GM19455 (cell line): ENCODE measurements around the gene NANS.

ENCODE experiments used
- ATAC-seq: cut with Tn5 transposase; IDR thresholded peaks from one replicate; pipeline ENCODE4 v1.9.1; 2021; ENCODE audit not compliant: unreplicated experiment

The NANS gene

DNA sequence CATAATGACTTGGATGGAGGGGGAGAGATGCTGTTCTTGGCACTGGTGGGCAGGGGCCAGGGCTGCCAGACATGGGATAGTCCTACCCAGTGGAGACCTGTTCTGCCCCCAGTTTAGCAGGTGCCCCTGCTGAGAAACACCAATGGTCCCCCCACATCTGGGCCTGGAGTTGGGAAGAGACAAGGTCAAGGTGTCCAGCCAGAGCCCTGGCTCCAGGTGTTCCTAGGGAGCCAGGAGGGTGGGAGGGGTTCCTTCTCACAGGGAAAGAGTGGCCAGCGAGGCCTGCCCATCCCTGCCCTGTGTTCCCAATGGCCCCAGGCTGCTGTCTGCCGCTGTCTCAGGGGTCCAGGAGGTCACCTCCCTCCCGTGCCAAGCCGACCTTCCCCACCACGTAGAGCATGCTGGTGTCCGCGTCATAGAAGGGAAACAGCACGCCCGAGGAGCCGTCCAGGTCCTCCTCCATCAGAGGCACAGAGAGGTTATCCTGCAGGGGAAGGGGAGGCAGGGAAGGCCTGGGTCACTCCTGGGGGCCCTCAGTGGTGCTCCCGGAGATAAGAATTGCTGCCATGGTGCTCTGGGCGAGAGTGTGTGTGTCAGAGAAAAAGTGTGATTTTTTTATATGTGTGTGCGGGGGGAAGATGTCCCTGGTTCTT is 74.2 kb downstream of the NANS start:
- ATAC-seq = no peak

DNA sequence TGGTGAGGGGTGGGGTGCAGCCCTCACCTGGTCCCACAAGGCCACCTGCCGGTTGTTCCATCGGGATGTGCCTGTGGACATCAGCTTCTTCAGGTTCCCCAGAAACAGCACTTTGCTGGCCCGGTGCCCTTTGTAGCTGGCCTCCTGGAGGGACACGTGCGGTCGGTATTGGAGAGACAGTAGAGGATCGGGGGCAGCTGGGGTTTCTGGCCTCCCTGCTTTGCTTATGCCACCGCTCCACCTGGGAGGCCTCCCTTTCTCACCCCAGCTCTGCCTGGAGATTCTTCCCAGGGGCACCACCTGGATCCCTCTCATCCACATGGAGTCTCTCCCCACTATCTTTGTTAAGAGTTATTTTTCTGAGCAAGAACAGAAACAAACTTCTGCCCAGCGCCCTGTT is 75.6 kb downstream of the NANS start:
- no peak for ATAC-seq
